Measurements from ENCODE around the gene CIB1.

The CIB1 gene

DNA sequence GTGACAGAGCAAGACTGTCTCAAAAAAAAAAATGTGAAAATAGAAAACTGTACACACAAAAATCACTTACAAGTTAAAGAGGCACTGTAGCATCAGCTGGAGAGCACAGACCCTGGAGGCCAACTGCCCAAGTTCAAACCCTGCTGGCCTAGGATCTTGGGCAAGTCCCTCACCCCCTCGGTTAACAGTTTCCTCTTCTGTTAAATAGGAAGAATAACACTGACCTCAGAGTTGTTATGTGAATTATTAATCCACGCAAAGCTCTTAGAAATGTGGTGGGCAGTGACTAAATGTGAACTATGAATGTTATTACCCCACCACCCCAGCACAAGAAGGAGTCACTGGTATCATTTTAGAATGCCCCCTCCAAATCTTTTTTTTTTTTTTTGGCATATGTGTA, 11.2 kb downstream of the CIB1 start:
- Histone ChIP-seq H2AFZ (ENCODE audit: low read depth) (no peak overlapping the region), H3K79me2 (ENCODE audit: insufficient read depth, low read depth) (no peaks in the 10 kb centered on the region), H3K9ac (no peak overlapping the region), H4K20me1 (ENCODE audit: insufficient read depth) (no peaks in the 10 kb centered on the region), H3K27me3 (ENCODE audit: insufficient read depth, low read depth) (no peaks in the 10 kb centered on the region), H3K27ac (no peak overlapping the region), H3K4me2 (no peak overlapping the region), H3K36me3 (ENCODE audit: insufficient read depth) (no peaks in the 10 kb centered on the region), H3K4me1 (ENCODE audit: low read depth, poor library complexity, severe bottlenecking) (peaks cover 10% of the 10 kb centered on the region), H3K4me3 (IDR thresholded peaks at IDR 0.05; ENCODE audit: insufficient read depth, low read depth, low read length) (no peak overlapping the region)
- TF ChIP-seq, protein P1, sequence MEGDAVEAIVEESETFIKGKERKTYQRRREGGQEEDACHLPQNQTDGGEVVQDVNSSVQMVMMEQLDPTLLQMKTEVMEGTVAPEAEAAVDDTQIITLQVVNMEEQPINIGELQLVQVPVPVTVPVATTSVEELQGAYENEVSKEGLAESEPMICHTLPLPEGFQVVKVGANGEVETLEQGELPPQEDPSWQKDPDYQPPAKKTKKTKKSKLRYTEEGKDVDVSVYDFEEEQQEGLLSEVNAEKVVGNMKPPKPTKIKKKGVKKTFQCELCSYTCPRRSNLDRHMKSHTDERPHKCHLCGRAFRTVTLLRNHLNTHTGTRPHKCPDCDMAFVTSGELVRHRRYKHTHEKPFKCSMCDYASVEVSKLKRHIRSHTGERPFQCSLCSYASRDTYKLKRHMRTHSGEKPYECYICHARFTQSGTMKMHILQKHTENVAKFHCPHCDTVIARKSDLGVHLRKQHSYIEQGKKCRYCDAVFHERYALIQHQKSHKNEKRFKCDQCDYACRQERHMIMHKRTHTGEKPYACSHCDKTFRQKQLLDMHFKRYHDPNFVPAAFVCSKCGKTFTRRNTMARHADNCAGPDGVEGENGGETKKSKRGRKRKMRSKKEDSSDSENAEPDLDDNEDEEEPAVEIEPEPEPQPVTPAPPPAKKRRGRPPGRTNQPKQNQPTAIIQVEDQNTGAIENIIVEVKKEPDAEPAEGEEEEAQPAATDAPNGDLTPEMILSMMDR (conservative IDR thresholded peaks at IDR 0.05; ENCODE audit: low read depth, low read length): no peak

DNA sequence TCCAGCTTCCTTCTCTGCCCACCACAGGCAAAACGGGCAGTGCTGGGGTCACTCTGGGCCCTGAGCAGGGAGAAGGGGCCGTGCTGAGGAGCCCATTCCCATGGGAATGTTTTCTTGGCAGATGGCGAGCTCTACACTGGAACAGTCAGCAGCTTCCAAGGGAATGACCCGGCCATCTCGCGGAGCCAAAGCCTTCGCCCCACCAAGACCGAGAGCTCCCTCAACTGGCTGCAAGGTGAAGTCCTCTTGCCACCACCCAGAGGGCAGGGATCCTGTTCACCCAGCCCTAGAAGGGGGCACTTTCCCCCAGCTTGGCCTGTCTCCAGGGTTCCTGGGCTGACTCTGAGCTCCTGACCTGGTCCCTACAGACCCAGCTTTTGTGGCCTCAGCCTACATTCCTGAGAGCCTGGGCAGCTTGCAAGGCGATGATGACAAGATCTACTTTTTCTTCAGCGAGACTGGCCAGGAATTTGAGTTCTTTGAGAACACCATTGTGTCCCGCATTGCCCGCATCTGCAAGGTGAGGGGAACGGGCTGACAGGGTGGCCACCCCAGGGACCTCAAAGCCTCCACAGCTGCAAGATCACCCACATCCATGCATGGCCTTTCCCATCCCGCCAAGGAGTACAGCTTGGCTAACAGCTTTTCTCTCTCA, 12.4 kb downstream of the CIB1 start:
- TF ChIP-seq, protein P1 (conservative IDR thresholded peaks at IDR 0.05; ENCODE audit: low read depth, low read length): peak; percentile 45
- Histone ChIP-seq H3K36me3 (ENCODE audit: insufficient read depth) (no peaks in the 10 kb centered on the region), H3K27ac (no peak overlapping the region)

GRCh38 chr15:90219421-90220141, 14.2 kb downstream of the CIB1 start:
- H3K27ac ChIP-seq: no peak overlapping the region
- H3K4me1 ChIP-seq (ENCODE audit: low read depth, poor library complexity, severe bottlenecking): peaks cover 16% of the 10 kb centered on the region
- no peak overlapping the region for H3K4me2 ChIP-seq
- H3K9ac ChIP-seq: no peak overlapping the region
- no peaks in the 10 kb centered on the region for H3K36me3 ChIP-seq (ENCODE audit: insufficient read depth)
- no peaks in the 10 kb centered on the region for H4K20me1 ChIP-seq (ENCODE audit: insufficient read depth)
- no peaks in the 10 kb centered on the region for H3K27me3 ChIP-seq (ENCODE audit: insufficient read depth, low read depth)
- TF ChIP-seq, protein P1 (conservative IDR thresholded peaks at IDR 0.05; ENCODE audit: low read depth, low read length): peak; percentile 73
- H3K79me2 ChIP-seq (ENCODE audit: insufficient read depth, low read depth): no peaks in the 10 kb centered on the region
- H3K4me3 ChIP-seq (IDR thresholded peaks at IDR 0.05; ENCODE audit: insufficient read depth, low read depth, low read length): no peak overlapping the region
- no peak overlapping the region for H2AFZ ChIP-seq (ENCODE audit: low read depth)

More for the DNA sequence above, 12.4 kb downstream of the CIB1 start:
- Histone ChIP-seq H2AFZ (ENCODE audit: low read depth) (no peak overlapping the region), H3K27me3 (ENCODE audit: insufficient read depth, low read depth) (no peaks in the 10 kb centered on the region), H3K79me2 (ENCODE audit: insufficient read depth, low read depth) (no peaks in the 10 kb centered on the region), H4K20me1 (ENCODE audit: insufficient read depth) (no peaks in the 10 kb centered on the region), H3K4me2 (no peak overlapping the region), H3K4me3 (IDR thresholded peaks at IDR 0.05; ENCODE audit: insufficient read depth, low read depth, low read length) (no peak overlapping the region), H3K4me1 (ENCODE audit: low read depth, poor library complexity, severe bottlenecking) (peaks cover 10% of the 10 kb centered on the region), H3K9ac (no peak overlapping the region)

DNA sequence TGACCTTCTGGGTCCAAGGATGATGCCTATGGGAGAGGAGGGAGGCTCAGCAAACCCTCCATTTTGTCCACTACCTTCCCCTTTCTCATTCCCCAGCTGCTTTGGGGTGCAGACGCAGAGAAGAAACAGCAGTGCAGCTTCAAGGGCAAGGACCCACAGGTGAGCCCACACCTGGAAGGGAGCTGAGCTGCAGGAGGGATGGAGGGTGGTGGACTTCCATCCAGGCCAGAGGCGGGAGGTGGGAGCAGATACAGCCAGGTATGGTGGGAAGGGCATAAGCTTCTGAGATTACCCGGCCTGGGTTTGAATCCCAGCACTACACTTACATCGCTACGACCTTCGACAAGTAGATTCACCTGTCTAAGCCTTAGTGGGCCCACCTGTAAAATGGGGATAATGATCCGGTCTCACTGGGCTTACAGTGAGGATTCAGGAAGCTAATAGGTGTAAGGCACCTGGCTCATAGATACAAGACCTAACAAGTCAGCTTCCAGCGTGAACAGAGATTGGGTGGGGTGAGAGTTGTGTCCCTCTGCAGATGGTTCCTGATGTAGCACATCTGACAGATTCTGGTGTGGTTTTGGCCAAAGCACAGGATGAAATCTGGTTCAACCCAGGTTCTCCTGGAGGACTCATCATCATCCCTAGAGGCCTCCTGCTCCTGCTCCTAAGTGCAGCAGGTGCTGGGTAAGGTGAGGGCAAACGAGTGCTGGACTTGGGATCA, 15.9 kb downstream of the CIB1 start:
- Histone ChIP-seq H3K4me3 (IDR thresholded peaks at IDR 0.05; ENCODE audit: insufficient read depth, low read depth, low read length) (no peak overlapping the region), H3K27ac (no peak overlapping the region), H3K9ac (no peak overlapping the region), H2AFZ (ENCODE audit: low read depth) (no peak overlapping the region), H3K27me3 (ENCODE audit: insufficient read depth, low read depth) (no peaks in the 10 kb centered on the region), H3K36me3 (ENCODE audit: insufficient read depth) (no peaks in the 10 kb centered on the region), H3K79me2 (ENCODE audit: insufficient read depth, low read depth) (no peaks in the 10 kb centered on the region), H4K20me1 (ENCODE audit: insufficient read depth) (no peaks in the 10 kb centered on the region), H3K4me2 (no peak overlapping the region), H3K4me1 (ENCODE audit: low read depth, poor library complexity, severe bottlenecking) (peaks cover 16% of the 10 kb centered on the region)
- TF ChIP-seq, protein P1 (conservative IDR thresholded peaks at IDR 0.05; ENCODE audit: low read depth, low read length): no peak
